ENCODE measurements around the gene PIK3CA.

- TF ChIP-seq CTCF (conservative IDR thresholded peaks at IDR 0.05) (no peak), ZFX (IDR thresholded peaks at IDR 0.05) (no peak; the same call in 1 of the 2 replicates)
Observed at GRCh38 chr3:179147873-179148615, at the start of gene PIK3CA.

Measured in C4-2B (cell line).